HG03139 (cell line): ENCODE measurements around the gene GNL3L.
"Not testable (repeated sequence)": the region's sequence is repeated elsewhere in the genome, so short reads cannot be mapped to it uniquely, and the experiment has no call there.

Experiments used
- ATAC-seq: cut with Tn5 transposase; IDR thresholded peaks from one replicate; pipeline ENCODE4 v1.9.1; 2021; ENCODE audit not compliant: unreplicated experiment

The GNL3L gene

DNA sequence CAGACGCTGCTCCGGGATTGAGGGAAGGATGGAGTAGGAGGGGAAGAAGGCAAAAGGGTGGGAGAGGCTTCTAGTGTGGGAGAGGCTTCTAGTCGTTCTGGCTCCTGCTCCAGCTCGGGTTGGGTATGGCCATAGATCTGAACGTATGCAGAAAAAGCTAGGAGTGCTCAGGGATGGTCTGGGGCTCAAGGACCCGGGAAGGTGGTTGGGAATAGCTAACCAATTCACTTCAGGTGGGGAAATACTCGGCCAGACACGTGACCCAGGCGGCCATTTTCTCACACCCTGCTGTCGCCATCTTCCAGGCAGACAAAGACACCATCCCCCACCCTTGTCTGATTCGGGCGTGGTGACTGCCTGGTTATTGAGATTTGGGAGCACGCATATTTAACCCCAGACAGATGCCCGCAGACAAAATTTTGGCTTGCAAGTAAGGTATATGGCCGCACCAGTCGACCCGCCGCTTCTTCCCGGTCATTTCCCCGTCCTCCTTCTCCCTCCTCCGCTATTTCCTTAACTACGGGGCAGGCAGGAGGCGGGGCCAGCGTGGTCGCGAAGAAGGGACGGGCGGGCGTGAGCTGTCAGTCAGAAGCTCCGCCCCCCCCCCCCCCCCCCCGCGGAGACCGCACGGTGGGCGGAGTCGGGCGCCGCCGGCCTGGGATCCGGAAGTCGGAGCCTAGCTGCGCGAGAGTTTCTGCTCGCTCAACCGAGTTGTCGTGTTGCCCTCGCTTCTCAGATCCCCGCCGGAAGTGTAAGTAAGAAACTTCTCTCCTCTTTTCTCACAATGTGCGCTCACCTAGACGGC is at the start of gene GNL3L:
Gene GNL3L (plus strand): TSS at position 668 of the 805 bp plus-strand sequence. CDS start 2,348 bp downstream, outside the sequence.
- peak; percentile 83 for ATAC-seq

DNA sequence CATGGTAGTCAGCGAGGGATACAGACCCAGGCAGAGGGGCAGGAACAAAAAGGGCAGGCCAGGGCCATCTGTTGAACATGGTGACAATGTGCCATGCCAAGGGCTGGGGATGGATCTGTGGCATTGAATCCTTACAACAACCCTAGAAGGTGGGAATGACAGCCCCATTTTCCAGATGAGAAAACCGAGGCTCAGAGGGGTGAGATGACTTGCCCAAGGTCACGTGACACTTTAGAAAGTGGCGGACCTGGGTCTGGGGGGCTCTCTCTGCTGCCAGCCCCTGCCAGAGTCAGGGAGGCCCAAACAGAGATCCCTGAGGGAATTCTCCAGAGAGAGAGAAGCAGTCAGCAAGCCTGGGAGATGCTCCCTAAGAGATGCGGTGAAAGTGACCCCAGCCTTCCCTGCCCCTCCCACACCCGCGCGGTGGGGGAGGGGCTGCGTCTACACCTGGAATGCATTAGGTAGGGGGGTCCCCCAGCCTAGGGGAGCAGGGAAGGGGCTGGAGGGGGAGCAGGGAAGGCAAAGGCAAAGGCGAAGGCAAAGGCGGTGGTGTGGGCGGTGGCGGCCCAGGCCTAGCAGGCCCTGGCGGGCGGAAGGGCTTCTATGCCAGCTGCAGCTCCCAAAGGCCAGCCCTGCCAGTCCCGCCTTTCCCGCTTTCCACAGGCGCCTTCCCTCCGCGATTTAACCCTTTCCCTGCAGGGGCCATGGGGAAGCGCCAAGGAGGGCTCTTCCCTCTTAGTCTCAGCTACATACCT is 47.0 kb upstream of the GNL3L start:
- no peak for ATAC-seq

DNA sequence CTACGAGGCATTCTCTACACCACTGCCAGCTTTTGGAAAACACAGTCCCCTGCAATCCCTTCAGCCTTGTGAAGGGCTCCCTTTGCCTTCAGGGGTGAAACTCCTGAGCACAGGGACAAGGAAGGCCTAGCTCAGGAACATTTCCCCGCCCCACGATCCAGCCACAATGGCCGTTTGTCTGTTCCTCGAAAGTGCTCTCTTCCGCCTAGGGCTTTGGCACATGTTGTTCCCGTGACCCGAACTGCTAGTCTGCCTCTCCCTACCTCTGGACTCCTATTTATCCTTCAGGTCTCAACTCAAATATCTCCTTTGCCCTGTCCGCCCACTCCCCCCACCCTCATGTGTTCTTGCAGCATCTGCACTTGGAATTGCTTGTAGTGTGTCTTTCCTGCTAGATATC is 46.1 kb upstream of the GNL3L start:
- ATAC-seq, result no peak

GRCh38 chrX:54484666-54485065 is 45.4 kb upstream of the GNL3L start:
- ATAC-seq, result no peak

DNA sequence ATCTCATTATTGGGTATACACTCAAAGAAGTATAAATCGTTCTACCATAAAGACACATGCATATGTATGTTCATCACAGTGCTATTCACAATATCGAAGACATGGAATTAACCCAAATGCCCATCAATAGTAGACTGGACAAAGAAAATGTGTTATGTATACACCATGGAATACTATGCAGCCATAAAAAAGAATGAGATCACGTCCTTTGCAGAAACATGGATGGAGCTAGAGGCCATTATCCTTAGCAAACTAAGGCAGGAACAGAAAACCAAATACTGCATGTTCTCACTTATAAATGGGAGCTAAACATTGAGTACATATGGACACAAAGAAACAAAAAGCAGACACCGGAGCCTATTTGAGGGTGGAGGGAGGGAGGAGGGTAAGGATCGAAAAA is 40.2 kb upstream of the GNL3L start:
- ATAC-seq, result not testable (repeated sequence)

DNA sequence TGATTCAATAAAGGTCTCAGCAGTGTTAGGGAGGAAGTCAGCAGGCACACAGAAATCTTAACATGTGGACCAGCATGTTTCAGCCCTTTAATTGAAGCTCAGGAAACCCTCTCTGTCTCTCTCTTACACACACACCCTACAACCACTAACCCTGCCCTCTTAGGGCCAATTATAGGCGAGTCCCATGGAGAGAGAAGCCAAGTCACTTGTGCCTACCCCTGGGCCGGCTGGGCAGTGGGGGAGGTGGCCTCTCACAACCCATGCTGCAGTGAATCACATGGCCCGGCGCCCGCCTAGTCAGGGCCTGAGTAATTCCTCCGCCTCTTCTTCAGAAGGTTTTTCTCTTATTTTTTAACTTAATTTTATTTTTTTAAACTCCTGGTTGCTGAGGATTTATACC is 37.7 kb upstream of the GNL3L start:
- ATAC-seq, result no peak

DNA sequence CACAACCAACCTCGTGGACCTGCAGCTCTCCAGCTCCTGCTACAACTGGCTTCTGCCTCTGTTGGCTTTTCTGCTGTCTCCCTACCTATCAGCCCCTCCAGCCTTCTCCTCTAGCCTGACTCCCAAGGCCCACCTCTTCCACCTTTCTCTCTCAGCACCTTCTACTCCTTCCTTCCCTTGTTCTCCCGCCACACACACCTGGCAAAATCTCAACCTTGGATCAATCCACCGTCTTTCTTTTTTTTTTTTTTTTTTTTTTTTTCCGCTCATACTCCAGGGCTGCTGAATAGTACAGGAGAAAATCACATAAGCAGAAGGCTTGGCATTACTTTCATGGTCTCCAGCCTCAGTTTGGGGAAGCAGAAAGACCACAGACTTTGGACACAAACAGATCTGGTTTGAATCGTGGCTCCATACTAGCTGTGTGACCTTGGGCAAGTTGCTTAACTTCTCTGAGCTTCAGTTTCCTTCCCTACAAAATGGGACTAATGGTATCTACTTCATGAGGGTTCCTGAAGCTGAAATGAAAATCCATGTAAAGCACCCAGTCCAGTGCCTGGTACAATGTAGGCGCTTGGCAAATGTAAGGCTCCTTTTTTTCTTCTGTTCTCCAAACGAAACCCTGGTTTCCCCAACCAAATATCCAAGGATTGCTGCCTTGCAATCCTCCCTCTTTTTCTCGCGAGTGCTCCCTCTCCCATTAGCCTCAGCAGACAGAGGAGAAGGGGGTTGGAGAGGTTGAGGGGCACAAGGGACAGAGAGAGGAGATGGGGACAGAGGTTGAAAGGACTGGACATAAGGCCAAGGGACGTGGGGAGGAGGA is 35.6 kb upstream of the GNL3L start:
- ATAC-seq, result no peak

DNA sequence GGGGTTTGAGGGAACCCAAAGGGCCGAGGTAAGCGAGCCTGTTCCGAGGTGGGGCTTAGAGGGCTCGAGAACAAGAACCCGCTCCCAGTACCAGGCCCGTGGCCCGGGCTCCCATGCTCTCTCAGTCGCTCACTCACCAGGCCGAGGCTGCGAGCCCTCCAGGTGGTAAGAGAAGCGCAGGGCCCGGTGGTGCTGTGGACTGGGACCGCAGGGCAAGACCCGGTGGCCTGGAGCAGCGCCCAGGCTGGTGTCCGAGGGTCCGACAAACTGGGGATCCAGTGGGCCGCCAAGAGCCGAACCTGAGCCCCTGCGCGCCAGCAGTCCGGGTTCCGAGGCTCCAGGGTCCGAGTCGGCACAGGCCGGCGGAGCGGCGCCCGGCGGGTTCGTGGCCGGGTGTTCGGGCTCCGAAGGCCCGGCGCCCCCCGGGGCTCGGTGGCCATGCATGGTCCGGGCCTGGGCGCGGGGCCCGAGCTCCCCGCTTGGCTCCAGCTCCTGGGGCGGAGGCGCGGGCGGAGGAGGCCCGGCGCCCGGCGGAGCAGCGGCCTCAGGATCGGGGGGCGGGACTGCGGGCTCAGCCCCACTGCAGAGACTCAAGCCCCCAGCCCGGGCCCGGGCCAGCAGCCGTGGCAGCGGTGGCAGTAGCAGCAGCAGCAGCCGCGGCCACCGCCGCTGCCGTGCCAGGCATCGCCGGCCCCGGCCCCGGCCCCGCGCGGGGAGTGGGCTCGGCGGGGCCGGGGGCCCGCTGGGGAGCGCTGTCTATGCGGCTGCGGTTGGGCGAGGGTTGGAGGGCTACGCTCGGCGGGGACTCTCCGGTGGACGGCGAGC is 34.8 kb upstream of the GNL3L start:
- no peak for ATAC-seq

- no peak for ATAC-seq
These were observed 34.1 kb upstream of the GNL3L start, which contains the start of gene FGD1 for GRCh38 chrX:54495814-54496516. Gene FGD1 (minus strand): TSS chrX:54496234. CDS start chrX:54495432, 802 bp downstream.

DNA sequence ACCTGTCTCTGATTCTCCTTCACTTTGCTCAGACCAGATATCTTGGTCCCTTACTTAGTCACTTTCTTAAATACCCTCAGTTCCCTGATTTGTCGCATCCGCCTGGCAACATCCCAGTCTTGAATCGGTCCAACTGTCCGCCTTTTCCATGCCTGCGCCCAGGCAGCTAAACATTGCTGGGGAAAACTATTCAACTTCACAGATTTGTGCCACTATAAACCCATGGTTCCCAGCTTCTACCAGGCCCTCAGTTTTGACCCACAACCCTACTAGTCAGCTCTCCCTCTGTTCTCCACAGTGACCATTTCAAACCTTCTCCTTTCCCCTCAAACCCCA is 33.5 kb upstream of the GNL3L start:
- ATAC-seq, result no peak

GRCh38 chrX:54496936-54497335 is 33.1 kb upstream of the GNL3L start:
- ATAC-seq, result no peak

- ATAC-seq, result no peak
These were observed 20.6 kb upstream of the GNL3L start for GRCh38 chrX:54509400-54509799.

DNA sequence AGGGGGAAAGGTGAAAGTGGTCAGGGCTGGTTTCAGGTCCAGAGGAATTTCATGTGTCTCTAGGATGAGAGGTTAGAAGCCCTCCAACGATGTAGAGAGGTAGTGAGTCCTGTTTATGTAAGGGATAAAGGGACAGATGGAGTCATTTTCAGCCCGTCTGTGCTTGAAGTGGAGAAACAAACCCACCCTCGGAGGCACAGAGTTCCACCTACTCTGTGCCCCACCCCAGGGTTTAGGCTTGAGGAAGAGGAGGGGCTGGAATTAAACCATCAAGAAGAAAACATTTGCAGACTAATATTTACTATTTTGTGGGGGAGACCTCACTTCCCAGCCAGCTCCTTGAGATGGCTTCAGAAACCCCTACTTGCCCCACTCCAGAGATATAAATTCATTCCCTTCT is 868 bp upstream of the GNL3L start:
- no peak for ATAC-seq

DNA sequence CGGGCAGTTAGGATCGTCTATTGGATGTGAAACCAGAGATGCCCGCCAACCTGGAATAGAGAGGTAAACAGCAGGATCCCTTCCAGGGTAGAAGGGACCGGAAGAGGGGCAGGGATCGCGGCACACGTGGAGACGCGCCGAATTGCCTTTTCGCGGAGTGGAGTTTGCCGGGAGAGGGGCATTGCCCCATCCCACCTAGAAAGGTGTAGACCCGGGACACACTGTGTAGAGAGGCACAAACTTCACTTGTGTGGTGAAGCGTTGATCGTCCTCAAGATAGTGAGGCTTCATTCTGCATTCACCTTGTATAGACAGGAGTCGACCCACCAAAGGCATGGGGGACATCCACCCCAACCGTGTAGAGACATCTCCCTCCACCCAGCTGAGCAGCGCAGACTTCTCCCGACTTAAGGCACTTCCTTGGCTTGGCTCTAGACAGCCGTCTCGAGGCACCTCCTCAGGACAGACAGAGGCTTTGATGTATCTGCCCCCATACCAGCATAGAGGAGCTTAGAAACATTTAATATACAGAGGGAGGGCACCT is 410 bp downstream of the GNL3L start:
- peak; percentile 22 for ATAC-seq

DNA sequence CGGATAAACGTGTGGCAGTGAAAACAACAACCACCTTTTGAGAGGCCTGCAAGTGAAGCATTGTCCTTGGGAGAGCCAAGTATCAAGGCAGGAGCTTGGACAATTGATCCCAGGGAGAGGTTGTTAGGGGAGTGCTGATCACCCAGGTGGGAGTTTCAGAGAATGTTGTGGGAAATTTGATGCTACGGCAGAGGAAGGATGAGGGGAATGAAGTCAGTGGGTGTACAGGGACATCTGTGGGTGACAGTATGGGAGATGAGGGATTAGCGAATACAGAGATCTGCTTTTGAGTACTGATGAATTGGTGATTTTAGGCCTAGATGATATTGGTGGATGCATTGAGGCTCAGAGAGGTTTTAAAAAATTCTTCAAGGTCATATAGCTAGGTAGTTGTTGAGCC is 4.3 kb downstream of the GNL3L start:
- no peak for ATAC-seq

- ATAC-seq, result no peak
These were observed 10.3 kb downstream of the GNL3L start for GRCh38 chrX:54540289-54540688.

GRCh38 chrX:54542239-54542638 is 12.2 kb downstream of the GNL3L start:
- ATAC-seq, result not testable (repeated sequence)

- no peak for ATAC-seq
These were observed 20.8 kb downstream of the GNL3L start for GRCh38 chrX:54550821-54551220.

DNA sequence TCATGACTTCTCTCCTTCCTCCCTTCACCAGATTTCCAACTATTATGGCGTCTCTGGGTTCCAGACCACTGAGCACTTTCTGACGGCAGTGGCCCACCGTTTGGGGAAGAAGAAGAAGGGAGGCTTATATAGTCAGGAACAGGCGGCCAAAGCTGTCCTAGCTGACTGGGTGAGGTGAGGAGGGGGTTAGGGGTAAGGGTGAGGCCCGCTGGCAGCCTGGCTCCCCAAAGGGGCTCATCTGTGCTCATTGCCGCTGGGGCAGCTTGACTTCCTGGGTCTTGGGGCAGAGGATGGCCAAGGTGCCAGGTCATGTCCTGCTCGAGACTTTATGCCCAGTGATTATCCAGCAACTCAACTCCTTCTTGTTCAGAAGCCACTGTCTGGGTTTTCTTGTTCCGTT is 21.8 kb downstream of the GNL3L start:
- ATAC-seq, result no peak

- ATAC-seq, result not testable (repeated sequence)
These were observed 25.0 kb downstream of the GNL3L start for GRCh38 chrX:54555006-54555405.
